ENCODE data around the gene MPZL3.
A peak's percentile ranks its signal among the peaks of the same experiment; 100 is the strongest.

Gene MPZL3

DNA sequence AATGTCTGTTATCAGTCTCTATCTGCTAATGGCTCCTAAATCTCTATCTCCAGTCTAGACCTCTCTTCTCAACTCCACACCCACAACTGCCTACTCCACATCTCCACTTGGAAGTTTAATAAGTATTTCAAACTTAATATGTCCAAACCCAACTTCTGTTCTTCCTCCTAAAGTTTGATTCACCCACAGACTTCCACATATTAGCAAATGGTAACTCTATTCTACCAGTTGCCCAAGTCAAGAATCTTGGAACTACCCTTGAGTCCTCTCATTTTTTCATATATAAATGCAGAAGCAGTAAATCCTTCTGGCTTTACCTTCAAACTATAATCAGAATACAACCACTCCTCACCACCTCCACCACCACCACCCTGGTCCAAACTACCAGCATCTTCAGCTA, 20.7 kb downstream of the MPZL3 start:
- no peak for DNase-seq

DNA sequence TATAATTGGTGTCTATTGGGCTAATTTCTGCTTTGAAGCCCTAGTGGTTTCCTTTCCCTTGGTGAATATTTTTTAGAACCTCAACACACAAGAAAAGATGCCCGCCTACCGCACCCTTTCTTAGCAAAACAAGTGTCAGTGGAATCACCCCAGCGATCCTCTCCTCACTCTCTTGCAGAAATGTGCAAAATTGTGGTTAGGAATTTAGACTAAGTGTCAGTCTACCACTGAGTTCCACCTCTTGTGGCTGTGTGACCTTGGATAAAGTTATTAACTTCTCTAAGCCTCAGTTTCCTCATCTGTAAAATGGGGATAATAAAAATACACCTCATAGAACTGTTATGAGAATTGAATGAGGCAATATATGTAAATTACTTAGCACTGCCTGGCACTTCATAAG, 22.1 kb downstream of the MPZL3 start:
- DNase-seq = no peak

DNA sequence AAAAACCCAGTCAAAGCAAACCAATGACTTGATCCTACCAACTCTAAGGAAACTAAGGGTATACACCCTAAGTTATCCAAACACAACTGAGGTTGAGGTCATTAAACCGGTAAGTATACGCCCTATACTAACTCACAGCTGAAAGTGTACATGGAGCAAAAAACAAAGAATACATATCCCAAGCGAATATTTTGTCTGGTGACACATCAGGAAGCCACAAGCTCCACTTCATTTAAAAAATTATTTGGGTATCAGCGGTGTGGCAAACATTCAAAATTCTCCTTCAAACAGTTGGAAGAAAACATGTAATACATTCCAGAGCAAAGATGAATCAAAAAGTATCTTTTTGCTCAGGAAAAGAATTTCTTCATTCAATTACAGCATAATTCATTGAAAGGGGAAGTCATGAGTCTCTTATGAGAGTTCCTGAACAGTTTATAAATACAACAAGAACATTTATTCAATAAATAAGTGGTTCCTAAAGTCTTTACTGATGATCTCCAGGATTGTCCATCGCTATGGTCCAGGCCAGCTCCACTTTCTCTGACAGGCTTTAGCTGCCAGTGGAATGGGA, 22.8 kb downstream of the MPZL3 start:
- no peak for DNase-seq

DNA sequence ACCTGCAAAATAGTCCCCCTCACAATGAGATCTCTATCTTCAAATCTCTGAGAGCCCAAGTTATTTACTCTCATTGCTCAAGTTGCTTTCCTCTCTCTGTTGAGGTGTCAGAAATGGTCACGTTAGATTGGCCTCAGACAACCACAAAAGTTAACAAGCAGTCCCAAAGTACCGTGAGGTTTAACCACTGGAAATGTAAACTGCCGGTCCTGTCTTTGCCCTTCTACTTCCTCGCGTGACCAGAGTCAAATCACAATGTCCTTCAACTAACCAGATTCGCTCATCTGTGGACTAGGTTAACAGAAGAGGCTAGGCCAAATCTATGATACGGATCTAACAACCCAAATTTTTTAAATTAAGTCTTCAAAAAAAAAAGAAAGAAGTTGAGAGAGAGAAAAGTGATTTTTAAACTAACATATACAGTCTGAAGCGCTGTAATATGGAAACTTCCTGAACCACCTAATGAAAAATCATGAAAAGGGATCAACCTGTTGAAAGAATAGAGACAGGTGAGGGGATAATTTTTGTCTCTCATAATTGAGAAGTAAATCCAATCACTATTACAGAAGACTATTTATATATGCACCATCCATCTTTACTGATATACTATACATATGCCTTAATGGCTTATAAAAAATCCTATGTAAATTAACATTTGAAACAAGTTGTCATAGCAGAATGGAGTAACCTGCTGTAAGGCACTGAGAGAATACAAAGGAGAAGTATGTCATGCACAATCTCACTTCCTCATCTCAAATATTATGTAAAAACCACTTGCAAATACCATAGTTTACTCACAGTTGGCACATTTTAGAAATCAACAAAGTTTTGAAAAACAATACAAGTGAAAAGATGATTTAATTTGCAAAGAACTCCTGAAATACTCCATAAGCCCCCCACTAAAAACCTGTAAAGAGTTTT, 24.0 kb downstream of the MPZL3 start:
- no peak for DNase-seq

DNA sequence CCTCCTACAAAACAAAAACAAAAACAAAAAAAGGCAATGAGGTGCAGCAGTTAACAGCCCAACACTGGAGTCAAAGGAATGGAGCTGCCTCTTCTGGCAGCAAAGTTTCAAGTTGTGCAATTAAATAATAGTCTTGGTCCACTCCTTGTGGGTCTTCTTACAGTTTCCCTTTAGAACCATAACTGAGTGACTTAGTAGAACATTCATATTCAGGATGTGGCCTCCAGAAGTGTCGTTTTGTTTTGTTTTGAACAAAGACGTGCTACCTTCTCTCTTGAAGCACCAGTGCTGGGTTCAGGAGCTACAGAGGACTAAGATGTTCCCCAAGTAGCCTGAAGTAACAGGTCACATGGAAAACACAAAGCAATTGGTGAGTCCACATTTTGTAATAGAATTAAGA, 25.4 kb downstream of the MPZL3 start:
- no peak for DNase-seq

DNA sequence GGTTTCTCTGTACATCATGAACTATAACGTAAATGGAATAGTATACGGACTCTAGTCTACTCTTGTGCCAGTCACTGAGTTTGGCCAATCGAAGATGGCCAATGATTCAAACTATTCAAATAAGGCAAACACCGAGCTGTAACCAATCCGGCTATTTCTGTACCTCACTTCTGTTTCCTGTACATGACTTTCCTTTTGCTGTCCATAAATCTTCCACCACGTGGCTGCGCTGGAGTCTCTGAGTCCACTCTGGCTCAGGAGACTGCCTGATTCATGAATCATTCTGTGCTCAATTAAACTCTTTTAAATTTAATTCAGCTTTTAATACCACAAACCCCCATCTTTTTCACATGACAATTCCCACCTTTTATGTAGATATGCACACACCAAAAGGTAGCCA, 25.9 kb downstream of the MPZL3 start:
- DNase-seq = no peak

DNA sequence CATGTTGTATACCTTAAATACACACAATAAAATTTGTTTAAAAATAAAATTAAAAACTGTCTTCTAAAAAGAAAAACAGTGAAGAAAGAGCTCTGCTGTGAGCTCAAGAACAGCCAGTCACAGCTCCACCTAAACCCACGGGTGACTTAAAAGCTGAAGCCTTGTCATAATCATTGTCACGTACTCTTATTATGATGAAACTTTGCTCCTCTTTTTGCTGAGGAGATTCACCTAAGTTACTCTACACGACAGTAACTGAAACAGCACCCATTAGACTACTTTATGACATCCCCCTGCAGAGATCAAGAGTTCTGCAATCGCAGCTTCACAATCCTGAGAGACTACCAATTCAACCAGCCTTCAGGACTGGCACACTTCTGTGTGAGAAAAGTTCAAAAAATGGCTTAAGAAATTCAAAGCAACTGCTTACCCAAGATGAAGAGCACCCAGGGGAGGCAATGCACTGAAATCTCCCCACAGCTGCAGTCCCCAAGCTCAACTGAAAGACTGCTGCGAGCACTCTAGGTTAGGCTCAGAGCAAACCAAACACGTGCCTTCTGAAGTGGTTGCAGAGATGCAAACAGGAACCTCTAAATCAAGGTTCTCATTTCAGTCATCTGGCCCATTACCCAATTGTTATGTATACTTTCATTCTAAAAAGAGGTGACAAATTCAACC, 27.5 kb downstream of the MPZL3 start, which contains the start of gene JAML:
Gene JAML, minus strand, starts transcription at position 501 of the 678 bp plus-strand sequence. CDS start 10,145 bp downstream, outside the sequence.
- DNase-seq = peak; percentile 36

DNA sequence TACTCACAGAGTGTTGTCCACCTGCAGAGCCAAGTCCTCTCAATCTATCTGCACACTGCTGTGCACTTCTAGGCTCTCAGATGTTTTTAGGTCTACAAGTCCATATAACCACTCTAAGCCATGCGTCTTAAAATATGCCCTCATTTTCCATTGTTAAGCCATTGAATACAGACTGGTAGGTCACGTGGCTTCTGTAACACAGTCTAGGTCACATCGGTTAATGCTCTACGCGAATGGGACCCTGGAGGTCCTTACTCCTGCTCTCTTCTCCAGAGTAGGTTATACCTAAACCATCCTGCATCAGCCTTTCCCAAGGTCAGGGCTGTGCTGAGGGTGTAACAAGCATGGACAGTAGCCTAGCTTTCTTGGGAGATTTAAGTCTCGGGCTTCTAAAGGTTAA, 28.2 kb downstream of the MPZL3 start:
- DNase-seq = no peak

DNA sequence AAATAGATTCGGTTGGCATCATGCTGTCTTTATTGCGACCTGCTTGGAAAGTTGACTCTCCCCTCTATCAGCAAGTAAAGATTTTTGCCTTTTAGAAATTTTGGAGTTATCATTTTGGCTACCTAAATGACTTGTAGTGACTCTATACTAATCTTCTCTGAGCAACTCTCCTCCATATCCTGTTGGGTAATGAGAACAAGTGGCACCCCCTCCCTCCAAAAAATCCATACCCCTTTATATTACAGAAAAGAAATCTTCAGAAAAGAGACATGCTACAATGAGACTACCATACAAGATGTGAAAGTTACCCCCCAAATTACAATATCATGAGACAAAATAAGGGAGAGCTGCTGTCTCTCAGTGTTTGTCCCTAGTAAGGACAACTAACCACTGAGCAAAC, 28.6 kb downstream of the MPZL3 start:
- no peak for DNase-seq

DNA sequence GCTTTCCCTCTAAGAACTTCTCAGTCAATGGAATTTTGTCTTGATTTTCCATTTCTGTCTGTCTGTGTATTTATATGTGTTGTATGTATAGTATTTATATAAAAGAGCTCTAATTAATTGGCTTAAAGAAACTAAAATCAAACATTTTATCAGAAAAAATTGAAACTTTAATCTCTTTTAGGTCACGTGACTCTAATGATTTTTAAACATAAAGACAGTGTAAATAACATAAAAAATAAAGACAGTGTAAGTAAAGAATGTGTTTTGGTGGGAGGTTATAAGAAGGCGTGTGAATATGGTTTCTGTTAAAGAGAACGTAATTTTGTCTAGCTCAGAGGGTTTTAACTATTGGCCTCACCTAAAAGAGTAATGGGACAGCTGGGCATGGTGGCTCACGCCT, 29.7 kb downstream of the MPZL3 start:
- DNase-seq = no peak

DNA sequence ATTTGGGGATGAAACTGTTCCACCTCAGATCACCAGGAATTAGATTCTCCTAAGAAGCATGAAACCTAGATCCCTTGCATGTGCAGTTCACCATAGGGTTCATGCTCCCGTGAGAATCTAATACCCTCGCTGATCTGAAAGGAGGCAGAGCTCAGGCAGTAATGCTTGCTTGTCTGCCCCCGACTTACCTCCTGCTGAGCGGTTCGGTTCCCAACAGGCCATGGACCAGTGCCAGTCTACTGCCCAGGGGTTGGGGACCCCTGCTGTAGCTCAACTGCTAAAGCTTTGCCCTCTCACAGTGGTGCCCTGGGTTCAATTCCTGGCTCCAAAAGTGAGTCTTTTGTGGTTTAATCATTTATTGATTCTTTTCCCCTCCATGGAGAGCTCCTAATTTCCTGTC, 30.7 kb downstream of the MPZL3 start:
- no peak for DNase-seq

DNA sequence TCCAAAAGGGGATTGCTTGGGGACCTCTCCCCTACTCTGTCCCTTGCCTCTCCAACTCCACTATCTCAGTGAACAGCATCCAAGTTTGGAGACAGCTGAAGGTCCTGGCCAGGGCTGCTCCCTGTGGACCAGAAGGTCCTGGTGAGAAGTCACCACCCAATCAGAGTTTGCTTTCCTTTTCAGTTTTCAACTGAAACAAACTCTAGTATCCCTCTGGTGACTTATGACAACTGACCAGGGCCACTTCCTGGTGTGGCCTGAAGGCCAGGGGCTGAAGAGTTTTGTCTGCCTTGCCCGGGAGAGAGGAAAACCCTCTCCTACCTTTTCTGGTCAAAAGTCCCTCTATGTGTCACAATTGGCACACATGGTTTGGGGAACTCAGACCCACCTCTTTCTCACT, 32.4 kb downstream of the MPZL3 start:
- DNase-seq = no peak

DNA sequence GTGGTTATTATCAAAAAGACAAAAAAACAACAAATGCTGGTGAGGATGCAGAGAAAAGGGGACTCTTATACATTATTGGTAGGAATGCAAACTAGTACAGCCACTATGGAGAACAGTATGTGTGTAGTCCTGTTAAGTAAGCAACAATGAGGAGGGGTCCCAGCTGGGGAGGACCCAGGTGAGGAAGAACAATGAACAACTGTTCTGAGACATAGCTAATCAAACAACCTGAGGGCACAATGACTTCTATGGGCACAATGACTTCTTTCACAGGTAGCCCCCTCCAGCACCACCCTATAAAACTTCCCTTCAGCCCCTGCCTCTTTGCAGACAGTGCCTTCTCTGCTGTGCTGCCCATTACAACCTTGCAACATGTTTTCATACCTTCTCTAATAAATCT, 32.9 kb downstream of the MPZL3 start:
- no peak for DNase-seq

DNA sequence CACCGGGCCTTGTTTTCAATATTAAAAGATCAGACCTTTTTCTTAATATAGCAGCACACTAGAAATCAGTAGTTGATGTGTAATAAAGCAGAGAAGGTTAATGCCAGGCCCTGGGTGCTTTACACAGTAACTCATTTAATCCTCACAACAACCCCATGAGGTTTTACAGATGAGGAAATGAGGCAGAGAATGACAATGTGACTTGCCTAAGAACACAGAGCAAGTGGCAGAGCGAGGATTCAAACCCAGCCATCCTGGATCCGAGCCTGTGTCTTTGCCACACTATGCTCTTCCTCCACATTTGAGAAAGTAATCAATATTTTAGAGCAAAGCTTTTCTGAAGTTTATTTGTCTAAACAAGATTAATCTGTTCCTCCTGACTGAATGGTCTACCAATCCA, 34.6 kb downstream of the MPZL3 start:
- no peak for DNase-seq

DNA sequence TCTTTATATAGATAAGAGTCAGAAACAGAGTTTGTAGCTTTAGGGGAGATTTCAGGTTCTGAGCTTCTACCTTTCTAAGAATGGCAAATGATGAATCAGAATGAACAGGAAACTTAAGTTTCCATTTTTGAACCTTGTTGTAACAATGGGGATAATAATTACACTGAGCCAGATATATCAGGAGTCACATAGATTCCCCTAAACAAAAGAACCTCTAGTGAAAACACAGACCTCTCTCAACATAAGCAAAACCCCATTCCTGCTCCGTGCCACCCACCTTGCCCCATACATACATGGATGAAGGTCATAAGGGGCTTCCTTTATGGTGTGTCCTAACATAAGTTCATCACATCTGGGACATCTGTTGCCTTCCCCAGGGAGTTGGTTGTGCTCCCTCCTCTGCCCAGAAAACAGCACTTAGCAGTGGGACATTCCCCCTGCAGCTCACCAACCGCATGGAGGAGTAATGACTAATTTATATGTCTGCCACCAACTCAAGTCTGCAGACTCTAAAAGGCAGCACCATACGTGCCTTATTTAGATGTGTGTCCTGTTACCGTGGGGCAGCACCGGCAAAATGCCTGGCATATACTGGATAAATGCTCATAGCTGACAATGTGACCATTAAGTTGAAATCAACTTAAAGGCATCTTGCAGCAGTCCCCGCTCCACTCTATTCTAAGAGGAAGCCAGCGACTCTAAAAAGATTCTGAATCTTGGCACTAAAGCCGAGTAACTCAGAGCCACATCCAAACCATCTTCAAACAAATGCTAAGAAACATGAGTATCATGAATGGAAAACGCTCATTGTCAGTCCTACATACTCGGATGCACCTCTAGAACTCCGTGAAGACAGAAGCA, 35.3 kb downstream of the MPZL3 start:
- no peak for DNase-seq

DNA sequence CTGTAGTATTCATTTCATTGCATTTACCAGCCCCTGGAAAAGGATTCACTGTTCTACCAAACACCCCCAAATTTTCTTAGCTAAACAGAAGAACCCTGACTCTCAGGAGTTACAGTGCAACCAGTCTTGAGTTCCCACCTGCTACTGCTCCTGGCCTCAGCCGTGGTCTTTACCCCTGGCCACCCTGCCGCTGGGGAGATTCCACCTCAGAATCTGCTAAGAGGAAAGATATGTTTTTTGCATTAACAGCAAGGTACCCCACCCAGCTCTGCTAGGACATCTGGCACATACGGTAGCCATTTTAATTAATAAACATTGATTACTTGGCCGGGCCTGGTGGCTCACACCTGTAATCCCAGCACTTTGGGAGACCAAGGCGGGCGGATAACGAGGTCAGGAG, 36.4 kb downstream of the MPZL3 start:
- DNase-seq = no peak

DNA sequence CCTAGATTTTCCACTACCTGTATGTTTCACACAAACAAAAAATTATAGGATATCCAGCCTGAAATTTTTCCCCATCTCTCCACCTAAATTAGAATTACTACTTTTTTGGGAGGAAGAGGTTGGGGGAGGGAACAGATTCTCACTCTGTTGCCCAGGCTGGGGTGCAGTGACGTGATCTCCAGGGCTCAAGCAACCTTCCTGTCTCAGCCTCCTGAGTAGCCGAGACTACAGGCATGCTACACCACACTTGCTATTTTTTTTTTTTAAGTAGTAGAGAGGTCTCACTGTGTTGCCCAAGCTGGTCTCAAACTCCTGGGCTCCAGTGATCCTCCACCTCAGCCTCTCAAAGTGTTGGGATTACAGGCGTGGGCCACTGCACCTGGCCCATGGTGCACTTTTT, 36.9 kb downstream of the MPZL3 start:
- no peak for DNase-seq

DNA sequence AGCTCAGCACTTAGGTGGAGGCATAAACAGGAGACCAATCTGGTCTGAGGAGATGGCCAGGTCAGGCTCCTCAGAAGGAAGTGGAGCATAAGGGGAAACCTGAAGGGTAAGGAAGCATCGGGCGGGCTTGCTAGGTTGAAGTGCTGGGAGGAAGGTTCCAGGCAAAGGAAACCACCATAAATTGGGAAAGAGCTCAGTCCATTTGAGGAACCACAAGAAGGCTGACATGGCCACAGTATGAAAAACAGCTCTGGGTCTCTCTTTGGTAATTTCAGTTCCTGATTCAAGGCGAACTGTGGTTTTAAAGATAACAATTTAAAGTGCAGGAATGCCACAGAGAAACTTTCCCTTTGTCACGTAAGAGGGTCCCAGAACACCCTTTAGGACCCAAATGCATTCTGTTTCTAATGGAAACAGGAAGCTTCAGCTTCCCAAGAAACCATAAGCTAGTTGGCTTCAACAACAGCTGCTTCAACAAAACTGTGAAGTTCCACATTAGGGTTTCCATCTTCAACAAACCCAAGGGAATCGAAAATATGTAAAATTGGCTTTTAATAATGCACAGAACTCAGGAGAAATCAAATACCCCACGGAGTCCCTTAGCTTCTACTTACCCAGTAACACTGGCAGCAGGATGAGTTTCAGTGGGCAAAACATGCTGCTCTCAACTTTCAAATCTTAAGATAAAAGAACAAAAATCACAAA, 37.8 kb downstream of the MPZL3 start:
- DNase-seq = no peak

DNA sequence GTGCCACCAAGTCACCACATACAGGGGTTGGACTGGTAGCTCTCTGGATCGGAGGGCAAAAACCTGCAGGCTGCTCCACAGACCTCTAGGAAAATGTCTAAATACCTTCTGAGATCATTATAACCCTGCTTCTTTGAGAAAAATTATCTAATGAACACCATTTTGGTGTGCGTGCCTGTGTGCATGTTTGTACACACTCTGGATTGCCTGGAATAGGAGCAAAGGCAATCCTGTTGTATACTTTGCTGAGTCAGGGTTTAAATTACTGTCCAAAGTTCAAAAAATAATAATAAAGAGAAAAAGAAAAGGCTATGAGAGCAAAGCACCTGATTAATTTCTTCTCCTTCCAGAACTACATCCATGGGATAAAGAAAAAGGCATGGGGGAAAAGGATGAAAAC, 38.4 kb downstream of the MPZL3 start:
- DNase-seq = no peak

DNA sequence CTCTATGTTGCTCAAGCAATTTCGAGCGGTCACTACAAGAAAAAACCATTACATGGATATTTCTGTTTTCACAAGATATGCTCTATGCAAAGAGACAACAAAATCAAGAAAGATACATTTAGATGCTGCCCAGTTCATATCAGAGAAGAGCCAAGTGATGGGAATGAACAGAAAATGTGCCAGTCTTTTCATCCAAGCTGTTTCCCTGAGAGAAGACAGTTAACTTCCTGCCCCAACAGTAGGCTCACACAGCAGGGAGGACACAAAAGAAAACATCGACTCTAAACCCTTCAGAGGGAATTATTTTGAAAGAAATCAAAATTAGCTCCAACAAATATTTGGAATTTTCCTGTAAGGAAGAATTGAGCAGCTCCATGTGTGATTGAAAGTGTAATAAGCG, 39.0 kb downstream of the MPZL3 start:
- no peak for DNase-seq

DNA sequence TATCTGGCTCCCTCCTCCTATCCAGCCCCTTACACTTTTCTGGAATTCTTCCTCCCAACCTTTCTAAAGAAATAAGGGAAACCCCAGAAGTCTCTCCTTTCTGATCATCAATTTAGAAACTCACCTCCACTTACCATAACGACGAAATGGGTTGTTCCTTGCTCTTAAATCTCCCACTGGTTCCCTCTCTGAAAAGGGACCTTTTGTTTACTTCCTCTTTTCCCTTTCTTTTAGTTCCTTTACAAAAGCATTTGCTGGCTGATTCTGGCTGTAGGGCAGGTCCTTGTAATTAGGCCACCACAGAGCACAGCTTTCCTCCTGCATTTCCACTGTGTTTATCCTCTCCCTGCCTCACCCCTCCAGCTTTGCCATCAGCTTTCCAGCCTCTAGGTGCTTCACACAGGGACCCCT, 39.4 kb downstream of the MPZL3 start:
- DNase-seq = no peak

DNA sequence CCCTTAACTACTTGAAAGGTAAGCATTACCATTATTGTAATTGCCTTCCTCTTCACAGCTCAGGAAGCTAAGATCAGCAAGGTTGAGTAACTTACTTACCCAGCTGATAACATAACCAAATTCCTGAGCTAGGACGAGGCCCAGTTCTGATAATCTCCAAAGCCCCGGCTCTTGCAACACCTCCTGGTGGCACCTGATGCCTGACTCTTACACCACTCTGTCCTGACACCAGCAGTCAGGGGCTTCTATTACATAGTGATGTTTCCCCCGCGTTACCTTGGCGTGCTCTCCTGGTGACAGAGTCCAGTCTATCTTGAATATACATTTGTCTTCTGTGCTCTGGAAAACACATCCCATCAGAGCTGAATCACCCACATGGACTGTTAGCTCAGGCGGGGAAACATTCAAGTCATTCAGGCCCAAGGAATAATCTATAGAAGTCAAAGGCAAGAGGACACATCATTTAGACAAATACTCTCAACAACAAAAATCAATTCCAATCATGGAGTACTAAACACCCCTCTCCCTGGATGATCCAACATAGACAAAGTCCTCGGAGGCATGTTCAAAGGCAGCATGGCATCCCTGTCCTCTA, 39.9 kb downstream of the MPZL3 start:
- DNase-seq = no peak

Data from effector CD8-positive, alpha-beta T cell (primary cell).